A549 (cell line): ENCODE measurements around the gene UTP4. TPM values are rescaled to one million over a fixed set of nuclear protein-coding genes. Genes with fewer than 3 reads are reported as not detected.

Experiments used
- ATAC-seq, 2 experiments: fragments of 200-7000 bp in 1 of 2; fragments of >200 bp in 1 of 2; cut with Nextera tagmentation in 1 of 2; cut with Tn5 transposase in 1 of 2; 3 replicates each; pipeline versions ENCODE4 v1.8.0 to v1.9.1; 2018 to 2020; ENCODE audit warnings: mild to moderate bottlenecking in 1 of 2, moderate library complexity in 1 of 2
- CTCF ChIA-PET: fragments of 300-600 bp; sonication (Branson Sonifier 250); formaldehyde crosslinking; extraction: SDS; loops from one replicate; lab custom pipeline; 2021; ENCODE audit warnings: antibody characterized with exemption, inconsistent platforms; lab: Yijun Ruan, JAX
- POLR2A ChIA-PET: fragments of 350-600 bp; formaldehyde crosslinking; extraction: SDS; loops from one replicate; lab custom pipeline; 2021; ENCODE audit warnings: antibody characterized with exemption, inconsistent platforms; lab: Yijun Ruan, JAX
- DNase-seq, 2 experiments: peaks; one replicate each; pipeline versions ENCODE4 v3.0.0 to v3.0.0-alpha.2; 2011 to 2016; ENCODE audit warnings: low read depth in 1 of 2, low spot score in 1 of 2
- FAIRE-seq: peaks from 2 replicates; lab custom pipeline; 2011; peaks lifted over from hg19 to GRCh38; lab: Jason Lieb, UNC
- H3K27ac ChIP-seq, 2 experiments: fragments of >200 bp; sonication (Bioruptor Twin); formaldehyde crosslinking; 3 replicates each; pipeline ENCODE4 v1.5.1; 2016 to 2017
- H3K4me1 ChIP-seq: fragments of >200 bp; sonication (Bioruptor Twin); formaldehyde crosslinking; 3 replicates; pipeline ENCODE4 v1.6.1; 2016
- H3K4me2 ChIP-seq: fragments of >200 bp; sonication (Bioruptor Twin); formaldehyde crosslinking; 3 replicates; pipeline ENCODE4 v1.6.1; 2016
- H3K4me3 ChIP-seq: fragments of >200 bp; sonication (Bioruptor Twin); formaldehyde crosslinking; 3 replicates; pipeline ENCODE4 v1.5.1; 2016
- H3K9me3 ChIP-seq: fragments of >200 bp; sonication (Bioruptor Twin); formaldehyde crosslinking; 3 replicates; pipeline ENCODE4 v1.6.1; 2016
- CBX2 ChIP-seq: fragments of 200-600 bp; sonication (generic); IDR thresholded peaks from 2 replicates; pipeline ENCODE4 v1.6.1; 2016; ENCODE audit warnings: low read depth, mild to moderate bottlenecking, borderline replicate concordance
- CBX8 ChIP-seq: fragments of 200-600 bp; sonication (generic); IDR thresholded peaks from 2 replicates; pipeline ENCODE4 v1.6.1; 2016
- CEBPB ChIP-seq, 2 experiments: fragments of >200 bp in 1 of 2; sonication (Bioruptor Twin) in 1 of 2; formaldehyde crosslinking in 1 of 2; IDR thresholded peaks; 2 replicates each; pipeline ENCODE4 v1.6.1; 2012 to 2016
- CHD4 ChIP-seq: fragments of 200-600 bp; sonication (generic); IDR thresholded peaks from 2 replicates; pipeline ENCODE4 v1.6.1; 2016; ENCODE audit warnings: antibody characterized with exemption, mild to moderate bottlenecking, borderline replicate concordance
- EP300 ChIP-seq, 2 experiments: fragments of >200 bp; sonication (Bioruptor Twin); formaldehyde crosslinking; IDR thresholded peaks; 2 replicates in 1 of 2; 3 replicates in 1 of 2; pipeline ENCODE4 v1.6.1; 2016 to 2017
- FOSL2 ChIP-seq, 2 experiments: fragments of 450-650 bp in 1 of 2; fragments of >200 bp in 1 of 2; sonication (Bioruptor Twin) in 1 of 2; formaldehyde crosslinking; IDR thresholded peaks; 2 replicates each; pipeline versions ENCODE4 v1.5.0 to v1.6.1; 2016 to 2020; ENCODE audit warnings: mild to moderate bottlenecking in 1 of 2, moderate library complexity in 1 of 2
- FOXS1 ChIP-seq: fragments of 250-450 bp; sonication (Bioruptor Pico); IDR thresholded peaks from 2 replicates; pipeline ENCODE4 v1.5.0; 2020; ENCODE audit warnings: mild to moderate bottlenecking, moderate library complexity
- HDAC2 ChIP-seq: fragments of 200-600 bp; sonication (generic); IDR thresholded peaks from 2 replicates; pipeline ENCODE4 v1.6.1; 2016
- KDM5A ChIP-seq: fragments of 200-600 bp; sonication (generic); IDR thresholded peaks from 2 replicates; pipeline ENCODE4 v1.6.1; 2016; ENCODE audit warnings: antibody characterized with exemption, mild to moderate bottlenecking
- RAD21 ChIP-seq, 2 experiments: fragments of >200 bp in 1 of 2; sonication (Bioruptor Twin) in 1 of 2; formaldehyde crosslinking in 1 of 2; IDR thresholded peaks in 1 of 2; conservative IDR thresholded peaks in 1 of 2; 2 replicates in 1 of 2; 3 replicates in 1 of 2; pipeline ENCODE4 v1.6.1; 2012 to 2018; ENCODE audit warnings: inconsistent platforms in 1 of 2
- RARB ChIP-seq: fragments of 250-450 bp; sonication (Bioruptor Pico); IDR thresholded peaks from 2 replicates; pipeline ENCODE4 v1.8.0; 2021; ENCODE audit warnings: mild to moderate bottlenecking, moderate library complexity
- ZFP36 ChIP-seq: fragments of 450-650 bp; IDR thresholded peaks from 2 replicates; pipeline ENCODE4 v1.6.1; 2014; ENCODE audit warnings: borderline replicate concordance; ENCODE audit not compliant: partially characterized antibody
- WGBS: methylation state at CpG from one replicate; pipeline ENCODE4 v1.1.6; 2017; ENCODE audit errors: missing lambda C conversion rate; 5-methylcytosine and 5-hydroxymethylcytosine counted together
- polyA plus RNA-seq, 4 experiments: library from polyadenylated mRNA; depleted of rRNA in 3 of 4; stranded (reverse); fragments of >200 nt; fragmentation: RNase III in 1 of 4; extraction: RNeasy Plus Mini Kit Qiagen cat#74134 plus additional on column Dnase treatment in 1 of 4; gene quantifications; 2 replicates in 3 of 4; 3 replicates in 1 of 4; pipeline ENCODE4 v1.2.3, GENCODE V29; 2011 to 2017
- TF ChIP-seq, protein P1 (sequence below): fragments of 150-350 bp; IDR thresholded peaks from 2 replicates; pipeline ENCODE4 v1.6.1; 2014; ENCODE audit warnings: low read depth, mild to moderate bottlenecking, low read length
- TF ChIP-seq, protein P2 (sequence below): fragments of >200 bp; sonication (Bioruptor Twin); formaldehyde crosslinking; IDR thresholded peaks from 2 replicates; pipeline ENCODE4 v1.6.1; 2016
- TF ChIP-seq, protein P3 (sequence below): fragments of >200 bp; sonication (Bioruptor Twin); formaldehyde crosslinking; IDR thresholded peaks from 3 replicates; pipeline ENCODE4 v1.5.1; 2016
- TF ChIP-seq, protein P4 (sequence below): fragments of >200 bp; sonication (Bioruptor Twin); formaldehyde crosslinking; IDR thresholded peaks from 3 replicates; pipeline ENCODE4 v1.6.1; 2016

UTP4 gene
- polyA plus RNA-seq, 2 of the 4 experiments (the other 2 are of a cell fraction): 77.1 to 118 TPM

DNA sequence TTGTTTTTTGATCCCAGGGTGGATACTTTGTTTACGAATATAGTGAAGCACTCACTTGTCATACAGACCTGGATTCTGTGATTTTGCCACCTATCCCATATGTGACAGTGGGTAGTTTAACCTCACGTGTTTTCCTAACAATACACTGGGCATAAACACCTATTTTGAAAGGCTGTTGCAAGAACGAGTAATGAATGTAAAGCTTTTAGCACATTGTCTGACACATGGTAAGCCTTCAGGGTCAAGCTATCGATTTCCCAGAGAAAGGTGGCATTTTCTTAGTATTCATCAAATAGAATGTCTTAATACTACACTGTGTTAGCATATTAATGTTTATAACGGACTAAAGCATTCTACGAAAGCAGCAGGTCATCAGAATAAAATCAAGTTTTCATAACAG lies 2.0 kb upstream of the UTP4 start:
- Histone ChIP-seq H3K4me3 (no peak overlapping the region), H3K27ac (peak overlapping the region in 1 of 2 experiments; percentile 93; a peak in 1 of 6 replicates), H3K9me3 (no peaks in the 10 kb centered on the region), H3K4me1 (peaks cover 26% of the 10 kb centered on the region), H3K4me2 (peak overlapping the region; percentile 88)
- ATAC-seq (no peak), DNase-seq (no peak), FAIRE-seq (no peak)
- peak; percentile 36; the same call in 1 of the 2 replicates for TF ChIP-seq RARB (CRISPR knock-in tag)
- TF ChIP-seq HDAC2: no peak
- ChIA-PET CTCF (interaction anchor here (0.9 to 24.8 kb wide), 8 partner anchors 10 to 283 kb away, joined by 3 to 503 read pairs (median 4); no protein-coding TSS in a partner anchor), POLR2A (interaction anchor here (1.4 kb wide), 2 partner anchors 24 to 58 kb away, joined by 3 to 4 read pairs; no protein-coding TSS in a partner anchor)
- 81% methylated on average over 6 of the region's 6 CpGs for WGBS

DNA sequence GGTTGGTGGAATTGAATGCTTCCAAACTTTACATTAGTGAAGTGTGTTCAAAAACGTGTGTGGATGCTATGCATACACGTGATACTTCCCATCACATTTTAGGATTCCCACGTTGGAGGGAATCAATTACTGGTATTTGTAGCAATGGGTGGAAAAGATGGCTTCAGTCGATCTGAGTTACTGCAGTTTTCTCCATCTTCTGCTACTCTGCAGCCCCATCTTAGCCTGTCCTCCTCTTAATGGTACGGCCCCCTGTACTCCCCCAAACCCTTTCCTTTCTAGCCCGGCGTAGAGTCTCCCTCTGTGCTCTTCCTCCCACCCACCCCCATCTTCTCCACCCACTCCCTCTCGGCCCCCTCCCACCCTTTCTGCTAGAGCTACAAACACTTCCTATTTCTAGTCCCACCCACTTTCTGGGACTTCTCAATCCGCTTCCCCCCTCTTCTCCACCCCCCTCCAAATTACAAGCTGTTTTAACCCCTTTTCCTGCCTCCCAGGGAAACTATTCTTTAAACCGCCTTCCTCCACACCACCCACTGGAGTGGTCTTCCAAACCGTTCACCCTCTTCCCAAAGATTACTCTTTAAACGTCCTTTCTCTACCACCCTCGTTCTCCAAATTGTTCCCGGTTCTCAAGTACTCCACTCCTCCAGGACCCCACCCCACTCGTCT lies 1.1 kb upstream of the UTP4 start:
- no peak for TF ChIP-seq CHD4
- no peak for TF ChIP-seq FOSL2 (IDR thresholded peaks at IDR 0.05)
- no peak for TF ChIP-seq FOSL2 (CRISPR knock-in tag; IDR thresholded peaks at IDR 0.05)
- TF ChIP-seq, protein P1, sequence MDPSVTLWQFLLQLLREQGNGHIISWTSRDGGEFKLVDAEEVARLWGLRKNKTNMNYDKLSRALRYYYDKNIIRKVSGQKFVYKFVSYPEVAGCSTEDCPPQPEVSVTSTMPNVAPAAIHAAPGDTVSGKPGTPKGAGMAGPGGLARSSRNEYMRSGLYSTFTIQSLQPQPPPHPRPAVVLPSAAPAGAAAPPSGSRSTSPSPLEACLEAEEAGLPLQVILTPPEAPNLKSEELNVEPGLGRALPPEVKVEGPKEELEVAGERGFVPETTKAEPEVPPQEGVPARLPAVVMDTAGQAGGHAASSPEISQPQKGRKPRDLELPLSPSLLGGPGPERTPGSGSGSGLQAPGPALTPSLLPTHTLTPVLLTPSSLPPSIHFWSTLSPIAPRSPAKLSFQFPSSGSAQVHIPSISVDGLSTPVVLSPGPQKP: no peak
- TF ChIP-seq KDM5A: no peak
- no peak for TF ChIP-seq ZFP36
- no peak for TF ChIP-seq RAD21 (conservative IDR thresholded peaks at IDR 0.05 in 1 of 2, IDR thresholded peaks at IDR 0.05 in 1 of 2)
- no peak for TF ChIP-seq CBX2
- TF ChIP-seq, protein P2, sequence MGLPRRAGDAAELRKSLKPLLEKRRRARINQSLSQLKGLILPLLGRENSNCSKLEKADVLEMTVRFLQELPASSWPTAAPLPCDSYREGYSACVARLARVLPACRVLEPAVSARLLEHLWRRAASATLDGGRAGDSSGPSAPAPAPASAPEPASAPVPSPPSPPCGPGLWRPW: no peak
- TF ChIP-seq FOXS1 (CRISPR knock-in tag): no peak
- TF ChIP-seq, protein P3, sequence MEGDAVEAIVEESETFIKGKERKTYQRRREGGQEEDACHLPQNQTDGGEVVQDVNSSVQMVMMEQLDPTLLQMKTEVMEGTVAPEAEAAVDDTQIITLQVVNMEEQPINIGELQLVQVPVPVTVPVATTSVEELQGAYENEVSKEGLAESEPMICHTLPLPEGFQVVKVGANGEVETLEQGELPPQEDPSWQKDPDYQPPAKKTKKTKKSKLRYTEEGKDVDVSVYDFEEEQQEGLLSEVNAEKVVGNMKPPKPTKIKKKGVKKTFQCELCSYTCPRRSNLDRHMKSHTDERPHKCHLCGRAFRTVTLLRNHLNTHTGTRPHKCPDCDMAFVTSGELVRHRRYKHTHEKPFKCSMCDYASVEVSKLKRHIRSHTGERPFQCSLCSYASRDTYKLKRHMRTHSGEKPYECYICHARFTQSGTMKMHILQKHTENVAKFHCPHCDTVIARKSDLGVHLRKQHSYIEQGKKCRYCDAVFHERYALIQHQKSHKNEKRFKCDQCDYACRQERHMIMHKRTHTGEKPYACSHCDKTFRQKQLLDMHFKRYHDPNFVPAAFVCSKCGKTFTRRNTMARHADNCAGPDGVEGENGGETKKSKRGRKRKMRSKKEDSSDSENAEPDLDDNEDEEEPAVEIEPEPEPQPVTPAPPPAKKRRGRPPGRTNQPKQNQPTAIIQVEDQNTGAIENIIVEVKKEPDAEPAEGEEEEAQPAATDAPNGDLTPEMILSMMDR: no peak
- TF ChIP-seq, protein P4, sequence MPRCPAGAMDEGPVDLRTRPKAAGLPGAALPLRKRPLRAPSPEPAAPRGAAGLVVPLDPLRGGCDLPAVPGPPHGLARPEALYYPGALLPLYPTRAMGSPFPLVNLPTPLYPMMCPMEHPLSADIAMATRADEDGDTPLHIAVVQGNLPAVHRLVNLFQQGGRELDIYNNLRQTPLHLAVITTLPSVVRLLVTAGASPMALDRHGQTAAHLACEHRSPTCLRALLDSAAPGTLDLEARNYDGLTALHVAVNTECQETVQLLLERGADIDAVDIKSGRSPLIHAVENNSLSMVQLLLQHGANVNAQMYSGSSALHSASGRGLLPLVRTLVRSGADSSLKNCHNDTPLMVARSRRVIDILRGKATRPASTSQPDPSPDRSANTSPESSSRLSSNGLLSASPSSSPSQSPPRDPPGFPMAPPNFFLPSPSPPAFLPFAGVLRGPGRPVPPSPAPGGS: no peak
- no peak for TF ChIP-seq CEBPB (IDR thresholded peaks at IDR 0.05)
- no peak for TF ChIP-seq CBX8
- no peak for TF ChIP-seq EP300 (IDR thresholded peaks at IDR 0.05)
- H3K4me3 ChIP-seq: peak overlapping the region; percentile 79
- ChIA-PET CTCF (interaction anchor here (0.6 to 24.8 kb wide), 3 partner anchors 179 to 421 kb away, joined by 3 to 503 read pairs (median 4); no protein-coding TSS in a partner anchor), POLR2A (interaction anchor here (0.6 kb wide), 1 partner anchor 60 kb away, joined by 3 read pairs; no protein-coding TSS in a partner anchor)
- peak in 1 of 2 experiments; percentile 24; a peak in 3 of 6 replicates for ATAC-seq
- peak overlapping the region; percentile 93 to 96 for H3K27ac ChIP-seq
- no peaks in the 10 kb centered on the region for H3K9me3 ChIP-seq
- DNase-seq: peak; percentile 39 to 54
- H3K4me1 ChIP-seq: peaks cover 26% of the 10 kb centered on the region
- WGBS: 4% methylated on average over 14 of the region's 15 CpGs
- FAIRE-seq: no peak
- H3K4me2 ChIP-seq: peak overlapping the region; percentile 88
